Non-pigmented ciliary epithelial cell (primary cell): ENCODE data around the gene PLA2G4D.
"Not testable (repeated sequence)": the region's sequence is repeated elsewhere in the genome, so short reads cannot be mapped to it uniquely, and the experiment has no call there.

ENCODE experiments used
- DNase-seq: peaks from one replicate; pipeline ENCODE4 v3.0.0-alpha.2; 2010; ENCODE audit warnings: low read depth

Gene PLA2G4D

DNA sequence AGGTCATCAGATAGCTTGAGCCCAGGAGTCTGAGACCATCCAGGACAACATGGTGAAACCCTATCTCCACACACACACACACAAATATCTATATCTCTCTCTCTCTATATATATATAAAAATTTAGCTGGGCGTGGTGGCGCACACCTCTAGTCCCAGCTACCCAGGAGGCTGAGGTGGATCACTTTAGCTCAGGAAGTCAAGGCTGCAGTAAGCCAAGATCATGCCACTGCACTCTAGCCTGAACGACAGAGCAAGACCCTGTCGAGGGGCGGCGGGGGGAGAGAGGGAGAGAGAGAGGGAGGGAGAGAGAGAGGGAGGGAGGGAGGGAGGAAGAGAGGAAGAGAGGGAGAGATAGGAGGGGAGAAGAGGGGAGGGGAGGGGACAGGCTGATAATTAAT is 34.1 kb upstream of the PLA2G4D start:
- no peak for DNase-seq

DNA sequence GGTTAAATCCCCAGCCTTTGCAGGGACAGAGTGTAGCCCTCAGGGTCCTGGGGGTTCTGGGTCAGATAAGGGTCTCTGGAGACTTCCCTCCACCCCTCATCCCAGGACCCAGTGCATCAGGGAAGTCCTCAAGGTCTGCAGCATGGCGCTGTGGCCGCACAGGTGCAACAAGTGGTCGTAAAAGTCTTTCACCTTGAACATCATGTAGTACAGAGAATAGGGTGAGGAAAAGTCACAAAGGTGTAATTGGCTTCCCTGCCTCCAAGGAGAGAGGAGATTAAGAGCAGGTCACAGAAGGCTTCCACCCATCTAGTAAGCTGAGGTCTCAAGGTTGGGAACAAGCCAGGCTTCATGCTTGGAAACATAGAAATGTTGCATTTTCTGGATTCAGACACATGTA is 29.2 kb upstream of the PLA2G4D start:
- no peak for DNase-seq

DNA sequence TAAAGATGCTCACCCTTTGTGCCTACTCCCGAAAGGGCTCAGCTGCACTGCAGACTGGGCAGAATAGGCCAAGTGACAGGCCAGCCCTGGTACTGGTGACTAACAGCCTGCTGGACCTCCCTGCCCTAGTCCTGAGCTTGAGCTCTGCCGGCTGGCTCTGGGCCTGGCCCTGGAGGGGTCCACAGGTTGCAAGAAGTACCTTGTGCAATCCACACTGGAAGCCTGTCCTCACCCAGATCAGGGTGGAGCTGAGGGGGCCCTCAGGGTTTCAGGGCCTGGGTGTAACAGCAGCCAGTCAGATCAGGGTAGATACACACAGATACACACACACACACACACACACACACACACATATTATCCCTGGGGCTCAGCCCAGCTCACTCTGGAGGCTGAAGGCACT is 27.3 kb upstream of the PLA2G4D start:
- no peak for DNase-seq

DNA sequence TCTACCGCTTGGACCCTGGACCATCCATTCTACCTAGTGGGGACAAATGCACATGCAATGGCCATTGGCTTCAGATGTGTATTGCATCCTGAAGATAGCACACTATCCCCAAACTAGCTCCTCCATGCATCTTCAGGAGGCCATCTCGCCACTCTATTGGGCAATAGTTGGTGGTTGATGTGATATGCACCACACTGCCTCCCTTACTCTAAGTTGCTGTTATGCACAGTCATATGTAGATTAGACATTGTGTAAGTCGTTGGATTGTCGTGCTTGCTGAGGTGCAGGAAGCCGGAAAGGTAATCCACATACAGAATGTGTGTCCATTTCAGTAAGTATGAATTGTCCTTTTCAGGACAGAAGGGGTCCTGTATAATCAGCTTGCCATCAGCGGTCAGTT is 26.7 kb upstream of the PLA2G4D start:
- DNase-seq = no peak

DNA sequence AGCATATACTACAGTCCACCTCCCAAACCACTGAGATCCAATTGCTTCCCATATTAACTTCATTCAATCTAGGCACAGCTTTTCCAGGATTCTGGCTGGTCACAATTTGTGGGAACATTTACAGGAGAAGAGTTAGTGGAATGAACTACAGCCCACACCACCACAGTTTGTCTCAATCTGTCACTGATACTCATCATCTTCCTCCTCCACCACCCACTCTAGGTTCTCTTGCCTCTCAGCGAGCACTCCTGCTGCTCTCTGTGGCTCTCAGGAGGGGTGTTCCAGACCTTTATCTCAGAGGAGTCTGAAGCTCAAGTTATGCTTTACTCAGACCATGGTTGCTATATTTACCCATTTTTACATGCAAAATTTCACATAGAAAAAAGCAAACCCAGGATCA is 25.9 kb upstream of the PLA2G4D start:
- no peak for DNase-seq

DNA sequence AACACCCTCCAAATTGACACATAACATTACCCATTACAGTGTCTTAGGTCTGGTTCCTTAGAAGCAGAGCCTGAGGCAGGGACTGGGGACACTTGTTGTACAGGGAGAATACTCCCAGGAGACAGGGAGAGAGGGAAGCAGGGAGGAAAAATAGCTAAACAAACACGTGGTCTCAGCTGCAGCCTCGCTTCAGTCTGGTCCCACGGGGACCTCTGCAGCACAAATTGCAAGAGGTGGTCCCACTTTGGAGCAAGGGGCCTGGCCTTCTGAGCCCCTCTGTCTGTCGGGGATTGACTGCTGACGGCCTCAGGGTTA is 25.0 kb upstream of the PLA2G4D start:
- DNase-seq = no peak

DNA sequence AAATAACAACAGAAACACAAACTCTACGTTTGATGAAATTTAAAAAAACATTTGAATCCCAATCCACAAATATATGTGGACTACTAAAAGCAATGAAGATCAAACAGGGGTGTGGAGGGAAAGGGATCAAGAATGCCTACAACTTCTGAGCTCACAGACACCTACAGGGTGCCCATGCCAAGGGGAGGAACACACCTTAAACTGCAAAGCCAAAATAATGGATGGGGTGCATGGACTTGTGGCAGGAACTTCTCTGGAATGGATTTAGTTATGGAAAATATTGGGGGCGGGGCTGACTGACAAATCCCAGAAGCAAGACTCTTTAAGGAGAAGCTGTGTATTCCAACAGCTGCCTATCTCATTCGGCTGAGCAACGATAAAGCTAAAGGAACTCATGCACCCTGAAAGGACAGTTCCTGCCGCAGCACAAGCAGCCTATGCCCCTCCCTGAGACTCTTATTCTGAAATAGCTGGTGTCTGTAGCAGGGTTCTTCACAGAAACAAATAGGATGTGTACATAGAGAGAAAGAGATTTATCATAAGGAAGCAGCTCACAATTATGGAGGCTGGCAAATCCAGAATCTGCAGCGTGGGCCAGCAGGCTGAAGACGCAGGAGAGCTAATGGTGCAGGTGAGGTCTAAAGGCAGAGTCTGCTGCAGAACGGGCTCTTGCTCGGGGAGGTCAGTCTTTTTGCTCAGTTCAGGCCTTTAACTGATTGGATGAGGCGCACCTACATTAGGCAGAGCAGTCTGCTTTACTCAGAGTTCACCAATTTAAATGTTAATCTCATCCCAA is 24.5 kb upstream of the PLA2G4D start:
- DNase-seq = no peak

DNA sequence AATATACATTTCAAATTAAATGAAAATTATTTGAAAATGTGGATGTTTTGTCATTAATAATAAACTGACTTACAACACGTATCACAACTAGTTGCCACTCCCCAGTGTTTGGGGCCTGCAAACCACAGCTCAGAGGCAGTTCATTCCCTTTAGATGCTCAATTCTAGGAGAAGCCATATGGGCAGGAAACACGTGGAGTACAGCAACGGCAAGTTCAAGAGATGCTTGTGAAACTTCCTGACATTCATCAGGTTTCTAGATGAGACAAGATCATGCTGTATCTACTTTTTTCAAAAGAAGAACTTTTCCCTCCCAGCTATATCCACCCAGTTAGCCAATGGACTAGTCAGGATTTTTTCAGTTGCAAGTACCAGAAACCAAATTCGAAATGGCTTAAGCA is 17.6 kb upstream of the PLA2G4D start:
- DNase-seq = no peak

DNA sequence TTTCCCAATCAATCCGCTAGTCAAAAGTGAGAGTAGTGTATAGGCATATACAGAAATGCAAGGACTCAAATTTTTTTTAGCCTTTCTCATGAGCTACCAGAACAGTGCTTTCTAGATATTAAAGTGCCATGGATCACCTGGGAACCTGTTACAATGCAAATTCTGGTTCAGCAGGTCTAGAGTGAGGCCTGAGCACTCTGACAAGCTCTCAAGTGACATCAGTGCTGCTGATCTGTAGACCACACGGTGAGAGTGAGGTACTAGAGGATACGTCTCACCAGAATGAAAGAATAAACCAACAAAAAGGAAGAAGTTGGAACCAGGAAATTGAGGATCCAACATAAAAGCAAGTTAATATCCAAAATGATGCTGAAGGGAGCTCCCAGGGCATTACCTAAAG is 16.0 kb upstream of the PLA2G4D start:
- DNase-seq = no peak

DNA sequence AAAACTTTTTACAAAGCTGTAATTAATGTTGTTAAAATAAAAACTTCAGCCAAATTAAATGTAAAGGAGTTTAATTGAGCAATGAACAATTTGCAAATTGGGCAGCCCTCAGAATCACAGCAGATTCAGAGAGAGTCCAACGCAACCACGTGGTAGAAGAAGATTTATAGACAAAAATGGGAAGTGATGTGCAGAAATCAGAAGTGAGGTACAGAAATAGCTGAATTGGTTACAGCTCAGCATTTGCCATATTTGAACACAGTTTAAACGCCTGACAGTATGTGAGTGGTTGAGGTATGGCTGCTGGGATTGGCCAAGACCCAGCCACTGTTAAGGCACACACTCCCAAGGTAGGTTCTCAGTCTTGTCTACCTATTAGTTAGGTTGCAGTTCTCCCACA is 14.4 kb upstream of the PLA2G4D start:
- no peak for DNase-seq

DNA sequence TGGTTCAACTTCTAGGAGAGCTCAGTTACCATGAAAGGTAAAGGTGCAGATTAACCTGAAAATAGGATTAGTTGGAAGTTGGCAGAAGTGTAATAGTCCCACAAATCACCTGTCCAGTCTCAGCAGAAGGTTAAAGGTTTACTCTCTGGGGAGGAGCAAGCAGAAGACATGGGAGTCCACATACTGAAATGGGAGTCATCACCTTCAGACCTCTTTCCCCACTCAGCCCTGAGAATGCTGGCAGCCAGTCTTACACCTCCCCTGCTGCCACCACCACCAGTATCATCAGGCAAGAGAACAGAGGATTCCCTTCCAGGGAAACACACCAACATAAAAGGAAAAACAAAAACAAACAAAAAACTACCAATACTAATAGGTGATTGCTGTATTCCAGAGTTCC is 13.8 kb upstream of the PLA2G4D start:
- DNase-seq = no peak

DNA sequence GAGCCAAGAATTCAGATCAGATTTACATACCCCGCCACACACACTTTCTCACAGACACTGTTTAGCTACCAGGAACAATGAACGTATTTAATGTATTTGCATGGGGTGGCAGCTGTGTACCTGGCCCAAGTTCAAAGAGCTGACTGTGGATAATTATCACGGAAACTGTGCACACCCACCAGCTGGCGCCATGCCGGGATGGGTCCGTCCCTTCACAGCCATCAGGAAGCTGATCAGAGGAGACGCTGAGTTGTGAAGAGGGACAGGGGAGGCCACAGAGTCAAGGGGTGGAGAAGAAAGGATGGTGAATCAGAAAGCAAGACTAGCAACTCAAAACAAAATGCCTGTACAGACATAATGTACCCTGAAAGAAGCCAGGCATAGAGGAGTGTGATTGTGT is 13.1 kb upstream of the PLA2G4D start:
- DNase-seq = no peak

DNA sequence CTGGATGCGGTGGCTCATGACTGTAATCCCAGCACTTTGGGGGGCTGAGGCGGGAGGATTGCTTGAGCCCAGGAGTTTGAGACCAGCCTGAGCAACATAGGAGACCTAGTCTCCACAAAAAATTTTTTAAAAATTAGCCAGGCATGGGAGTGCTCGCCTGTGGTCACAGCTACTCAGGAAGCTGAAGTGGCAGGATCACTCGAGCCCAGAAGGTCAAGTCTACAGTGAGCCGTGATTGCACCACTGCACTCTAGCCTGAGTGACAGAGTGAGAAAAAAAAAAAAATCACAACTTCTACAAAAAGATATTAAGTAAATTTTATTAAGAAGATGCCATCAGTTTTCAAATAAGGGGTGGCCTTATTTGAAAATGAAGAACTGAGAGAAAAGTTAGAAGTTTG is 11.9 kb upstream of the PLA2G4D start:
- DNase-seq = no peak

DNA sequence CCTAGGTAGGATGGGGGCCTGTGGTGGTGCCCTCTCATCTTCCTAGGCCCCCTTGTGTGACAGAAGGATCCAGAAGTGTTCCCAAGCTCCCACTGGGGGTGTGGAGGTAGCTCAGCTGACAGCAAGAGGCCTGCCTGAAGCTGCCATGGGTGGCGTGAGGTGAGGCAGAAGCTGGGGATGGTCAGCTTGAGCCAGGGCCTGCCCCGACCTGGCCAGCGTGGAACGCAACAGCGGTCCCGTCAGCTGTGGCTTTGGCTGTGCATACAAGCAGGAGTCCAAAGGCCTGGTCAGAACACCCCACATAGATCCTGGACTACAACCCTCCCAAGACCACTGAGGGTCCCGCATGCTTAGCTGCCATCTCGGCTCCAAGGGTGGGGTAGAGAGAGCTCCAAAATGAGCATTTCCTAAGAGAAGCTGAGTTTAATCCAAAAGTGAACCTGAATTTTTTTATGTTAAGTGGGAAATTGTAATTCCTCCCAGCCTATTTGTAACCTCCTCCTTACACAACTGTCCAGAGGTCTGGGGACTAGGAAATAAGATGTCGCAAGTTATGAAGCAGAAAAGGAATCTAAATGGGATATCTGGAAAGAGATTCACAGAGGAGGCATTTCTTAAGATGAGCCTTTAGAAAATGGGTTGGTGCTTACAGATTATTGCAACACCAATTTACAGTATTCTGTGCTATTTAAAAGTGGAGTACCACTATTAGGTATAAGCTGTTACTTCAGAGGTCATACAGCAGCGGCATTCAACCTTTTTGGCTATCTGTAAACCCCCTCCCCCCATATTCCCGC is 9.9 kb upstream of the PLA2G4D start:
- DNase-seq = no peak

DNA sequence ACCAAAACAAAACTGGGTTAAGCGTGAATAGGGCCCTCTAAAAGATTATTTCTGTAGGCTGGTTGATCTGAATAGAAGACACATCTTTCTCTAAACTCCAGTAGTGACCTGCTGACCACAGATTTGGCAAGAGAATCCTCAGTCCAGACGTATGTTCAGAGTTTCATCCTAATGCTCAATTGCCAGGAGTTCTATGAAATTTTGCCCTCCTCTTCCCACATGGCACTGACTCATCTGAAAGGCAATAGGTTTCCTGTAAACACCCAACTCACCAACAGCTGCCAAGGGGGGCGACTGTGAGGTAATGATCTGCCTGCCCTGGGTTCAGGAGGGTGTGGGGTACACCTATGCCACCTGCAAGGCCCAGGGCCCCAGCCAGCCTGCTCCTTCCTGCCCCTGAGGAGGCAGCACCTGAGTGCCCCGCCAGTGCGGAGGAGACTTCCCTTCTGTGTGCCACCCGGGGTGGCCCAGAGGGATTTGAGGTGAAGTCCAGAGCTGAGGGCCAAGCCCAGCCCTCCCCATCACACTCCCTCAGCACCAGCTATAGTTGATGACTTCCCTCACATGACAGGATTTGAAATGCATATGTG is 8.4 kb upstream of the PLA2G4D start:
- DNase-seq = no peak

DNA sequence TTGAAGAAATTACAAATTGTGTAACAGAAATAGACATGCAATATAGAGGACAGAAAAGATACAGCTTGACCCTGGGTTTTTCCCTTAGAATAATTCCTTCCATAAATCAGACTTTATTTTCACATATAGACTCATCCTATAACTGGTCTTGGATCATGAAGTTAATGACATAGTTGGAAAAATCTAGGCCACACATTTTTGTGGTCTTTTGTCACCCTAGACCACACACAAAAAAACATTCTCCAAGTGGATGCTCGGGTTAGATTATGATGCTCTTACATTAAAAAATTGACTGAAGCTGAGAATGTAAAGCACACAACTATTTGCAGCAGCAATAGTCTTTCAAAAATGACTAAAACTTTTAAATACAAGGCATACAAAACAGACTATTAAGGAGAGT is 7.5 kb upstream of the PLA2G4D start:
- DNase-seq = no peak

DNA sequence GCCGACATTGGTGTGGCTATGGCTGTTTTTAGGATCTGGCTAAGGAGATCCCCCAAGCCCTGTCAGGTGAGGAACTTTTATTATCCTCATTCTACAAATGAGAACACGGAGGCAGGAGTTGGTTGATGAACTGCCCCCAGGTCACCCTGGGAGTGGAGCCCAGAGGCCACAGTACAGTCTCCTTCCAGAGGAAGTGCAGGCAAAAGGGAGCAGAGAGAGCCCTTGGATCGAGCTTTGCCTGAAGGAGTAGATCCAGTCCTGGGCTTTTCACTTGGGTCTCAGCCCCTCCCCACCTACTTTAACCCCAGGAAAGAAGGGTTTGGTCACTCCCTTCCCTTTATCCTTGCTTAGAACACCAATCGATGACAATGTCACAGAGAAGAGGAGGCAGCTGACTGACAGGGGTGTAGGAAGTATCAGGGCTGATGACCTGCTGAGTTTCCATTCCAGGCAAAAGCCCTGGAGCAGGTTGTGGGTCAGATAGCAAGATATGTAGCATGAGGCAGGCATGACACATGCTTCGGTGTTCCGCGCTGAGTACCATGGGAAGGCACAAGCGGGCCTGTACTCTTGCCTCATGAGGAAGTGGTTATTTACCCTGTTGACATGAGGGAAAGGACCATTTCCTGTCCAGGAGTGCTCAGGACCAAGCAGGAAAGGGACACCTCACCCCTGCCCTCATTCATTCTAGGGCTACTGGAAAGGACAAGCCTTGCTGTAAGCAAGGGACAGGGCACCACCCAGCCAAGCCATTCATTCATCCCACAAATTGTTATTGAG is 5.8 kb upstream of the PLA2G4D start:
- DNase-seq = no peak

DNA sequence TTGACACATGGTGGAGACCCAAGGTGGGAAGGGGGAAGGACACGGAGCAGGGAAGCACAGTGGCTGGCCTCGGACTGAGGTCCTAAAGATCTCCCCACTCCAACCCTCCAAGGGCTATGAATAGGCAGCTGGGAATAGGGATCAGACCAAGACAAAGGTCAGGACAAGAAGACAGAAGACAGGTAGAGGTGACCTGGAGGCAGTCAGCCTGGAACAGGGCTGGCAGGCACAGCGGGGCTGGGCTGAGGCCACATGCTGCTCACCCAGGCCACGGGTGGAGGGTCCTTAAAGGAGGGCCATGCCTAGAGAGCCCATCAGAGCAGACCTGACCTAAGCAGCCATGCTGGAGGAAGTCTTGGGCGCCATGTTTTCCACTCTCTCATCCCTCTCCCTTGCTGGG is 2.7 kb upstream of the PLA2G4D start:
- DNase-seq = no peak

DNA sequence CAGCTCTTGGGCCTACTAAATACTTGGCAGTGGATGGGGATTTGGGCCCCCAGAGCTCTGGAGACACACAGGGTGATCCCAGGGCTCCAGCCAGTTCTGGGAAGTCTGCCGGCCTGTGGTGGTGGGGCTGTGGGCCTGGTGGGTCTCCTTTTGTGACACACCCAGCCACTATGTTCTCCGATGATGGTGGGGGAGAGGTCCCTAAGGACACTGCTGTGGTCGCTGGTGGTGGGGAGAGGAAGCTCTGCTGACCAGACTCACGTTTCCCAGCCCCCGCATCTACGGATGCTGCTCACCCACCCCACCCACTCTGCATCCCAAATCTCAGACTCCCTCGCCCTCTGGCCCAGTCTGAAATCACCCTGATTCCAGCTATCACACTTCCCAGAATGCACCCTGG is 396 bp downstream of the PLA2G4D start:
- no peak for DNase-seq

DNA sequence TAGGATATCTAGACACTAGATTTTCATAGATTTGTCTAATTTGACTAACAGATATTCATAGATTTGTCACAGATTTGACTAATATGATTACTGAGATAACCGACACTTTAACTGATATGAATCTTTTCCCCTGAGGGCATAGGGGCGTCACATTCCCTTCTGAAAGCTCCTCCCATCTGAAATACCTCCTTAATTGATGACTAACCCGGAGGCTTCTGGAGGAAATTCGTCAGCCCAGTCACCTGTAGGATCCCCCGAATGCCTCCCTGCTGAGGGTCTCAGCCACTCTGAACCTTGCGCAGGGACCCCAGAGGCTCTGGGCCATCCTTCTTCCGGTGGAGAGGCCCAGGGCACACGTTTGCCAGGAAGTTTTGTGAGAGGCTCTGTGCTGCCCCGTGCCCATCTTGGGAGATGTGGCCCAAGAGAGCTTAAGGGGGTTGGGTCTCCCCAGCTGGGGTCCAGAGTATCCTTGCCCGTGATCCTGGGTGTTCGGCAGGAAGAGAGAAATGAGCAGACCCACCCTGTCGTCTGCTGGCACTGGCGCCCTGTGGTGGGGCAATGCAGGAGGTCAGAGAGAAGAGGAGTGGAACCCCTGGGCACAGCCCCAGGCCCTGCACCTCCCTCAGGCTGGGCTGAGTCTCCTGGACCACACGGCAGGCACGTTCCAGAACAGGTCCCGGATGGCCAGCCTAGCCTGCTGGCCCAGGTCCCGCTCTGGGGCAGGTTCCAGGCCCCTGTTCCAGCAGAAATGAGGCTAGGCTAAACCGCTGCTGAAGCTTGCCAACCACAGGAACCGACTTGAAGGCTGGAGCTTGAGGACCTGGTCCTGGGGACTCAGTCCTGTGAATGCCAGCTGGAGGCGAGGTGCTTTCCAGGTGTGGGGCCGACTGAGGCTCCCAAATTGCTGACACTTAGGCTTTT is 1.7 kb downstream of the PLA2G4D start:
- DNase-seq = no peak

DNA sequence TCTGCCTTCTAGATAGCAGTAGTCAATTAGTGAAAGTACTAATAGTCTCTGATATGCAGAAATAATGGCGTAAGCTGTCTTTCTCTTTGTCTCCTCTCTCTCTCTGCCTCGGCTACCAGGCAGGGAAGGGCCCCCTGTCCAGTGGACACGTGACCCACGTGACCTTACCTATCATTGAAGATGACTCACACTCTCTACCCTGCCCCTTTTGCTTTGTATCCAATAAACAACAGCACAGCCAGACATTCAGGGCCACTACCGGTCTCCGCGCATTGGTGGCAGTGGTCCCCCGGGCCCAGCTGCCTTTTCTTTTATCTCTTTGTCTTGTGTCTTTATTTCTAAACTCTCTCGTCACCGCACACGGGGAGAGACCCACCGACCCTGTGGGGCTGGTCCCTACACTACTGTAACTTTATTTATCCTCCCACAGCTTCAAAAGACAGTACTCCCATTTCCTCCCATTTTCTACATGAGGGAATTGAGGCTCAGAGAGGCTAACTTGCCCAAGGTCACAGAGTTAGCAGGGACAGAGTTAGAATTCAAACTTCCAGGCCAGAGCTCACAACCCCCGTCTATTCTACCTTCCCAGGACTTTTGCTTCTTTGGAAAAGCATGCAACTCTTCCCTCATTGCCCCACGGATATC is 2.5 kb downstream of the PLA2G4D start:
- DNase-seq = not testable (repeated sequence)
